Neural cell (in vitro differentiated cells): Measurements from ENCODE around the gene KRAS.

Experiments
- EP300 ChIP-seq: fragments of 450-650 bp; conservative IDR thresholded peaks from 2 replicates; pipeline ENCODE4 v1.6.1; 2014; ENCODE audit warnings: antibody characterized with exemption, mild to moderate bottlenecking, moderate library complexity; ENCODE audit not compliant: poor library complexity, severe bottlenecking
- EZH2 ChIP-seq: fragments of 200-600, 300-800 bp; shearing (Covaris generic), sonication (generic); IDR thresholded peaks from 2 replicates; pipeline ENCODE4 v1.6.1; 2014; ENCODE audit warnings: antibody characterized with exemption, low read length, borderline replicate concordance, mild to moderate bottlenecking; ENCODE audit not compliant: insufficient read depth, poor library complexity, severe bottlenecking
- MXI1 ChIP-seq: fragments of 450-650 bp; conservative IDR thresholded peaks from 2 replicates; pipeline ENCODE4 v1.6.1; 2014; ENCODE audit warnings: antibody characterized with exemption, mild to moderate bottlenecking; ENCODE audit not compliant: poor library complexity, severe bottlenecking
- POLR2AphosphoS5 ChIP-seq: IDR thresholded peaks from 2 replicates; pipeline ENCODE4 v1.6.1; 2012
- RAD21 ChIP-seq: fragments of 450-650 bp; conservative IDR thresholded peaks from 2 replicates; pipeline ENCODE4 v1.6.1; 2014; ENCODE audit warnings: antibody characterized with exemption, mild to moderate bottlenecking, moderate library complexity
- TF ChIP-seq, protein P1 (sequence below): fragments of 450-650 bp; IDR thresholded peaks from 2 replicates; pipeline ENCODE4 v1.5.1; 2014; ENCODE audit warnings: antibody characterized with exemption, mild to moderate bottlenecking, moderate library complexity; ENCODE audit not compliant: poor library complexity, severe bottlenecking
- TF ChIP-seq, protein P2 (sequence below): IDR thresholded peaks from 2 replicates; pipeline ENCODE4 v1.6.1; 2012; ENCODE audit warnings: borderline replicate concordance

DNA sequence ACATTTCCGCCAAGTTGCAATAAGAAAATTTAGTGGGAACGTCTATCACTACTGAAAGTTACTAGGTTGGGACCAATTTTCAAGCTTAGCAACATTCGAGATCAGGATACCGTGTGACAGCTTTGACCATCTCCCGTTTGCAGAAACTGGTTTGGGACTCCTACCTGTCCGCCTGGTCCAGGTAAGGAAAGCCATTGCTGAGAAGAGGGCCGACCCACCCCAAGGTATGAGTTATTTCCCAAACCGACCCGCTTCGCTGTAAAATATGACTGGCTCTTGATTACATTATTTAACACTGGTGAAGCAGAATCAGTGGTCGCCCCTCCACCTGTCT lies 56.0 kb downstream of the KRAS start:
- TF ChIP-seq, protein P1, sequence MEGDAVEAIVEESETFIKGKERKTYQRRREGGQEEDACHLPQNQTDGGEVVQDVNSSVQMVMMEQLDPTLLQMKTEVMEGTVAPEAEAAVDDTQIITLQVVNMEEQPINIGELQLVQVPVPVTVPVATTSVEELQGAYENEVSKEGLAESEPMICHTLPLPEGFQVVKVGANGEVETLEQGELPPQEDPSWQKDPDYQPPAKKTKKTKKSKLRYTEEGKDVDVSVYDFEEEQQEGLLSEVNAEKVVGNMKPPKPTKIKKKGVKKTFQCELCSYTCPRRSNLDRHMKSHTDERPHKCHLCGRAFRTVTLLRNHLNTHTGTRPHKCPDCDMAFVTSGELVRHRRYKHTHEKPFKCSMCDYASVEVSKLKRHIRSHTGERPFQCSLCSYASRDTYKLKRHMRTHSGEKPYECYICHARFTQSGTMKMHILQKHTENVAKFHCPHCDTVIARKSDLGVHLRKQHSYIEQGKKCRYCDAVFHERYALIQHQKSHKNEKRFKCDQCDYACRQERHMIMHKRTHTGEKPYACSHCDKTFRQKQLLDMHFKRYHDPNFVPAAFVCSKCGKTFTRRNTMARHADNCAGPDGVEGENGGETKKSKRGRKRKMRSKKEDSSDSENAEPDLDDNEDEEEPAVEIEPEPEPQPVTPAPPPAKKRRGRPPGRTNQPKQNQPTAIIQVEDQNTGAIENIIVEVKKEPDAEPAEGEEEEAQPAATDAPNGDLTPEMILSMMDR: no peak
- TF ChIP-seq MXI1 (no peak), EP300 (no peak), EZH2 (no peak), RAD21 (no peak), POLR2AphosphoS5 (no peak)
- TF ChIP-seq, protein P2, sequence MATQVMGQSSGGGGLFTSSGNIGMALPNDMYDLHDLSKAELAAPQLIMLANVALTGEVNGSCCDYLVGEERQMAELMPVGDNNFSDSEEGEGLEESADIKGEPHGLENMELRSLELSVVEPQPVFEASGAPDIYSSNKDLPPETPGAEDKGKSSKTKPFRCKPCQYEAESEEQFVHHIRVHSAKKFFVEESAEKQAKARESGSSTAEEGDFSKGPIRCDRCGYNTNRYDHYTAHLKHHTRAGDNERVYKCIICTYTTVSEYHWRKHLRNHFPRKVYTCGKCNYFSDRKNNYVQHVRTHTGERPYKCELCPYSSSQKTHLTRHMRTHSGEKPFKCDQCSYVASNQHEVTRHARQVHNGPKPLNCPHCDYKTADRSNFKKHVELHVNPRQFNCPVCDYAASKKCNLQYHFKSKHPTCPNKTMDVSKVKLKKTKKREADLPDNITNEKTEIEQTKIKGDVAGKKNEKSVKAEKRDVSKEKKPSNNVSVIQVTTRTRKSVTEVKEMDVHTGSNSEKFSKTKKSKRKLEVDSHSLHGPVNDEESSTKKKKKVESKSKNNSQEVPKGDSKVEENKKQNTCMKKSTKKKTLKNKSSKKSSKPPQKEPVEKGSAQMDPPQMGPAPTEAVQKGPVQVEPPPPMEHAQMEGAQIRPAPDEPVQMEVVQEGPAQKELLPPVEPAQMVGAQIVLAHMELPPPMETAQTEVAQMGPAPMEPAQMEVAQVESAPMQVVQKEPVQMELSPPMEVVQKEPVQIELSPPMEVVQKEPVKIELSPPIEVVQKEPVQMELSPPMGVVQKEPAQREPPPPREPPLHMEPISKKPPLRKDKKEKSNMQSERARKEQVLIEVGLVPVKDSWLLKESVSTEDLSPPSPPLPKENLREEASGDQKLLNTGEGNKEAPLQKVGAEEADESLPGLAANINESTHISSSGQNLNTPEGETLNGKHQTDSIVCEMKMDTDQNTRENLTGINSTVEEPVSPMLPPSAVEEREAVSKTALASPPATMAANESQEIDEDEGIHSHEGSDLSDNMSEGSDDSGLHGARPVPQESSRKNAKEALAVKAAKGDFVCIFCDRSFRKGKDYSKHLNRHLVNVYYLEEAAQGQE: no peak
